GM19351 (cell line): ENCODE results near the gene KIF24.
"Not testable (repeated sequence)": the region's sequence is repeated elsewhere in the genome, so short reads cannot be mapped to it uniquely, and the experiment has no call there.

Source experiments
- ATAC-seq: cut with Tn5 transposase; IDR thresholded peaks from one replicate; pipeline ENCODE4 v1.9.1; 2021; ENCODE audit warnings: mild to moderate bottlenecking, moderate library complexity; ENCODE audit not compliant: unreplicated experiment

The KIF24 gene

DNA sequence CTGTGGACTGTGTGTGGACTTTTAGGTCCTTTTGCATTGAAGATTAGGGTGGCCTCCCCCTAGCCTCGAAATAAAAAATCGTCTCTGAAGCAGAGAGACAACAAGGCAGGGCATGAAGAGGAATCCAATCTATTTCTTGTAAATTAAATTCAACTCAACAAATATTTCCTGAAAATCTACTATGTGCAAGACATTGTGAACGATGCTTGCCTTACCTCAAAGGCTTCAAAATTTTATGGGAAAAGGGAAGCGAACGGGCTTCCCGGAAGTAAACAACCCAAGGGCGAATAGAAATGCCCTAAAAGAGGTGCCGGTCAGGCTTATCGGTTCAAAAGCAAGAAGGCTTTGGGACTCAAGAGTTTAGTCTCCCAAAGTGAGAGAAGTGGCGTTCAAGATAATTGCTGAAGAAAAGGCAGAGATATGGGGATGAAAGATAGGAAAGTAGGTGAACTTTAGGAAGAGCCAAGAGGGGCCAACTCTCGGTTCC is 525 bp downstream of the KIF24 start:
- no peak for ATAC-seq

DNA sequence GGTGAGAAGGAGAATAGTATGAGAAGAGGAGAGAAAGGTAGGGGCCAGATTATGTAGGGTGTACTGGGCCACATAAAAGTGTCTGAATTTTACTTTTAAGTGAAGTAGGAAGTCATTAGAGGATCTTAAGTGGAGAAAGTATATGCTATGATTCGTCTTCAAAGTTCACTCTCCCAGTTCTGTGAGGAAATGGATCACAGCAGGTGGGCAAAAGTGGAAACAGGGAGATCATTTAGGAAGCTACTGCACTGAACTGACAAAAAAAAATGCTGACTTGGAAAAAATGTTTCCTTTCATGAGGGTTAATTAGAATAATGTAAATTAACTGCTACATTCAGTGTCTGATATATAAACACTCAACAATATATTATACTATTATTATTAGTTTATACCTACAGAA is 2.4 kb downstream of the KIF24 start:
- no peak for ATAC-seq

DNA sequence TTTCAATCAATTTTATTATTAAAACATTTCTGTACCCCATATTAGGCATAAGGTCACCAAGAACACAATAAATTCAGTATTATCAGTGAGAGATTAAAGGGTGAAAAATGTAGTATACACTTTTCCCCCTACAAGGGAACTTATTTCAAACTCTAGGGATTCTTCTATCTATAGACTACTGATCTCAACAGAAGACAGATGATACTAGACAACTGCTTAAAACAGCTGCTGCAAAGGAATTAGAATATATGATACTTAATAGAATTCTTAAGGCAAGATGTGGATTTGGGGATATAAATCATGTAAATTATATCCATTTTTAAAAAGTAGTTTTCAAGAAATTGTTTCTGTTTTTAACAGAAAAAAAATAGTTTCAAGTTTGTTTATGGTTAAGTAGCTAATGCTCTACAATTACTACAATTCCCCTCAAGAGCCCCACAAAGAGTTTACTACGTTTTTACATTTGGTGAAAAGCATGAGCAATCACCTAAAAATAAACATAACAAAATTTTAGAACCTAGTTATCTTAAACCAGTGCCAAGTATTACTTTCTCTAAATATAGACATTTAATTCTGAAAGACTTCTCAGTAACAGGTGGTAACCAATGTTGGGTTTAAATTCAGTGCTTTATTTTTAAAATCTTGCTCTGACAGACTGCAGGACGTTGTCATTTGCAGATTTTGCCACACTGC is 6.0 kb downstream of the KIF24 start:
- no peak for ATAC-seq

DNA sequence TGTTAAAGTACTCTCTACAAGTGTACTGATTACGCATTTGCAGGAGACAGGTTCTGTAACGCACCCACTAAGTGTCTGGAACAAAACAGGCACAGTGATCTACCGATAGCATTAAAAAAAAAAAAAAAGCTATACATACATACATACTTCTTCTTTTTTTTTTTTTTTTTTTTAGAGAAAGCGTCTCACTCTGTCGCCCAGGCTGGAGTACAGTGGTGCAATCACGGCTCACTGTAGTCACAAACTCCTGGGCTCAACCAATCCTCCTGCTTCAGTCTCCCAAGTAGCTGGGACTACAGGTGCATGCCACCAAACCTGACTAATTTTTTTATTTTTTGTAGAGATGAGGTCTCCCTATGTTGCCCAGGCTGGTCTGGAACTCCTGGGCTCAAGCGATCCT is 7.6 kb downstream of the KIF24 start:
- no peak for ATAC-seq

DNA sequence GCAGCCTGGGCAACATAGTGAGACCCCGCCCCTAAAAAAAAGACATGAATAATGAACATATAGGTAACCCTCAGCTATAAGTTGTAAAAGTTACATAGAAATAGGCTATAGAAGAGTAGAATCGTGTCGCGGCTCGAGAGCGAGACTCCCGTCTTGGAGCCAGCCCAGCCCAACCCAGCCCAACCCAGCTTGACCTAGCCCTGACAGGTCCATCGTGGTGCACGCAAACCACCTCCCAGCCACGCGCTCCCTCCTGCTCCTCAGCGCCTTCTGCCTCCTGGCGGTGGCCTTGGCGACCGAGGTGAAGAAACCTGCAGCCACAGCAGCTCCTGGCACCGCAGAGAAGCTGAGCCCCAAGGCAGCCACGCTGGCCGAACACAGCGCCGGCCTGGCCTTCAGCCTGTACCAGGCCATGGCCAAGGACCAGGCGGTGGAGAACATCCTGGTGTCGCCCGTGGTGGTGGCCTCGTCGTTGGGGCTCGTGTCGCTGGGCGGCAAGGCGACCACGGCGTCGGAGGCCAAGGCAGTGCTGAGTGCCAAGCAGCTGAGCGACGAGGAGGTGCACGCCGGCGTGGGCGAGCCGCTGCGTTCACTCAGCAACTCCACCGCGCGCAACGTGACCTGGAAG is 10.8 kb downstream of the KIF24 start:
- no peak for ATAC-seq

DNA sequence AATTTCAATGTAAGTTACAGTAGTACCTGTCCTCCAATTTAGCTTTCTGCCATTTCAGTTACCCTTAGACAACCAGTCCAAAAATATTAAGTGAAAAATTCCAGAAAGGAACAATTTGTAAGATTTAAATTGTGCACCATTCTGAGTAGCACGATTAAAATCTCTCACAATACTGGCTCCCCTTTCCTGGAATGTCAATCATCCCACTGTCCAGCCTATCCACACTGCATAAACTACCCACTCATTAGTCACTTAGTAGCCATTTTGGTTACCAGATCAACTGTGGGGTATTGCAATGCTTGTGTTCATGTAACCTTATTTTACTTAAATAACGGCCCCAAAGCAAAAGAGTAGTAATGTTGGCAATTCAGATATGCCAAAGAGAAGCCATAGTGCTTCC is 11.6 kb downstream of the KIF24 start:
- no peak for ATAC-seq

DNA sequence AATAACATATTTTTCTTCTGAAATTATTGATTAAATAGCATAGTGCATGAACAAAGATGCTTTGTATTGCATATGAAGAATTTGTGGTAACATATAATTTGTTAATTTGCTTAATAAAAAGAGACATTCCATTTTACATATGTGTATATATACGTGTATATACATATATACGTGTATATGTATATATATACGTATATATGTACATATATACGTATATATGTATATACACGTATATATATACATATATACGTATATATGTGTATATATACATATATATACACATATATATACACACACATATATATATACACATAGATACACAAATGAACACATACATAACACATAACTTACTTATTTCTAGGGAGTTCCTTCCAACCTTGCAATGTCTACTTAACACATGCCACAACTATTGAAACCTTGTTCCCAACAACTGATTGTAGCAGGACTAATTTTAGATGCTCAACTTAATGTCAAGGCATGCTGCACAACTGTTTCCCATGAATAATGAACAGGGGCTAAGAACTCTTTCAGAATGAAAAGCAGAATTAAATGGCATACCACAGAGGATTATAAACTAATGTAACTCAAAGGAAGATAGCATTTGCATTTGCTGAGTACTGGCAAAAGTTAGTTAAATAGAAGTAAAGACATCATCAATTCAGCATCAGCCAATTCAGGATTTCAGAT is 17.4 kb downstream of the KIF24 start:
- no peak for ATAC-seq

DNA sequence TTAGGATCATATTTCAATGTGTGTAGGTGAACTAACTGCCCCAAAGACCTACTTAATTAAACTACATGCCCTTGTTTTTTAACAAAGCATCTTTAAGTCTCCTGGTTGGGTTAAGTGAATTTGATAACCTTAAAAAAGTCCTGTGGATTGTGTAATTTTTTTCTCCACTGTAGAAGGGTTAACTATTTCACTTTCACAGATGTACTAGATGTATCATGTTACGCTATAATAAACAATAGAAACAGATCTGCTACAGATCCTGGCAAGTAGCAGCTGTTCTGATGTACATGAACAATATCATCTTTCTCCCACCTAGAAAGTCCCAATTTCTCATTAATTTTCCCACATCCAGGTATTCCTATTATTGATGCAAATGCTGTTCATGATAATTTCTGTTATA is 18.9 kb downstream of the KIF24 start:
- ATAC-seq, result no peak

DNA sequence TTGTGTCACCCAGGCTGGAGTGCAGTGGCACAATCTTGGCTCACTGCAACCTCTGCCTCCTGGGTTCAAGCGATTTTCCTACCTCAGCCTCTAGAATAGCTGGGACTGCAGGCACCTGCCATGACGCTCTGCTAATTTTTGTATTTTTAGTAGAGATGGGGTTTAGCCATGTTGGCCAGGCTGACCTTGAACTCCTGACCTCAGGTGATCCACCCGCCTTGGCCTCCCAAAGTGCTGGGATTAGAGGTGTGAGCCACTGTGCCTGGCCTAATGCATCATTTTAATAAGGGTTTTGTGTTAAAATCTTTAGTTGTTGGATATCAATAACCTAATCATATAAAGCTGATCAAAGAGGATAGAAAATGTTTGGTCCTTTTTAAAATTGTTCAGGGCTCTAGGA is 20.8 kb downstream of the KIF24 start:
- not testable (repeated sequence) for ATAC-seq

DNA sequence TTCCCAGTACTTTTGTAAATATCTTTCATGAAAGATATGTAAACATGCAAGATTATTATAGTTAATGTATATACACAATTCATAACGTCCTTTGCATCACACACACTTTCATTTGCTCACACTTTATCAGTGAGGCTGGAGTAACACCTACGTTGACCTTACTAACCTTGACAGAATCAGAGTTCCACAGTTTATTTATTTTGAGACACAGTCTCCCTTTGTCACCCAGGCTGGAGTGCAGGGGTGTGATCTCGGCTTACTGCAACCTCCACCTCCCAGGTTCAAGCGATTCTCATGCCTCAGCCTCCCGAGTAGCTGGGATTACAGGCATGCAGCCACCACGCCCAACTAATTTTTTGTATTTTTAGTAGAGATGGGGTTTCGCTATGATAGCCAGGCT is 28.0 kb downstream of the KIF24 start:
- ATAC-seq, result not testable (repeated sequence)

DNA sequence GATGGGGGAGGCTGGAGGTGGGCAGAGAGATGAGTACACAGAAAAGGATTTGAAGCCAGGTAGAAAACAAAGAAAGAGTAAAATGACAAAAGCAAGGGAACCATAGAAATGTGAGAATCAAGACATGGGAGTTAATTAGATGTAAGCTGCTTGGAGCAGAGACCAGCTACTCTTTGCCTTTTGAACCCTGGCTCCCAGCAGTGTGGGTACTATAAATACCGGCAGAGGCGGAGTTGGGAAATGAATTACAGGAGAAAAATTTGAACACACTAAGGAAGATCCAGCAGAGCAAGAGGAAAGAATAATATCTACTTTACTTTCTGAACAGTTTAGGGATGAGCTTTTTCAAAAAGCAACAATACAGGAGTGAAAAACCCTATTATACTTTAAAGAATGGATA is 36.5 kb downstream of the KIF24 start:
- no peak for ATAC-seq

DNA sequence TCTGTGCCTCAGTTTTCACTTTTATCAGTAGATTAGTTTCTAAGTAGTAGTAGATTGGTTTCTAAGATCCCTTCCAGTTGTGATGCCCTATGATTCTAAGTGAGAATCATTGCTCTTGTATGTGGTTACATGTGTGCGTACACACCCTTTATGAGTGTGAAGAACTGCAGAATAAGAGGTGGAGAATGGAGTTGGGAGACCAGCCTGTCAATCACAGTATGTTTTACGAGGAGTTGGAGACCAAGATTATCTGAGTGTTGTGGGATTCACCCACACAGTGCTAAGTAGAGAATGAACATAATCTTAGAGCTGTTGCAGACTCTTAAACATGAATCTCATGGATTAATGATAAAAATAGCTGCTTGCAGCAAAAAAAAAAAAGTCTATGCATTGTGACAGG is 37.6 kb downstream of the KIF24 start:
- ATAC-seq, result no peak

DNA sequence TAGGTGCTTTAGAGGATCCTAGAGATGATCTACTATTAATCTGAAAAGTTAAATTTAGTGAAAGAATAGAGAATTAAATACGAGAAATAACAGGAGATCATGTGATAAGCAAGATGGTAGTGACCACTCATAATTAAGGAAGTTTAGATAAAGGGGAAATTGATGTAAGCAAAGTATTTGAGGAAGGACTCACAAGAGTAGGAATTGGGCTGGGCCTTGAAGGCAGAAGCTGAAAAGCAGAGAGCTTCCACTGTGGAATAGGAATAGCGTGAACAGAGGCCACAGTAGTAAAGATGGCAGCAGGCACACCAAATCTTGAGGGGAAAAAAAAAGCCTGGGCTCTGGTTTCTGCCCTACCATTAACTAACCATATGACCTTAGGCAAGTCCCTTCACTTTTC is 38.0 kb downstream of the KIF24 start:
- ATAC-seq, result no peak

DNA sequence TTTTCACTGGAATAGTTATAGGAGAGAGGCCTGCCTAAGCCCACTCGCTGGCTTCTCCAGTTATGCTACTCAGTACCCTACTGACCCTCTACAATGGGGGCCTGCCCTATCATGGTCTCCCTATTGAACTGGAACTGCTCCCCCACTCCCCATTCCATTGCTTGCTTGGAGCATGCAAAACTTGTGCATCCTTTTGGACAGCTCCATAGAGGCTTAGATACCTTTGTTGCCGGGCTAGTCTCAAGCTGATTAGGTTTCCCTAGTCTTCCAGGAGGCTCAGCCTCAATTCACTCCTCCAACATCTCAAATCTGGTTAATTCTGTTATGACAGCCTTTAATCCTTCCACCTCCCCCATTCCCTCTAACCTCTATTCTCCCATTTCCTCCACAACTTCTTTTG is 39.9 kb downstream of the KIF24 start:
- ATAC-seq, result no peak

DNA sequence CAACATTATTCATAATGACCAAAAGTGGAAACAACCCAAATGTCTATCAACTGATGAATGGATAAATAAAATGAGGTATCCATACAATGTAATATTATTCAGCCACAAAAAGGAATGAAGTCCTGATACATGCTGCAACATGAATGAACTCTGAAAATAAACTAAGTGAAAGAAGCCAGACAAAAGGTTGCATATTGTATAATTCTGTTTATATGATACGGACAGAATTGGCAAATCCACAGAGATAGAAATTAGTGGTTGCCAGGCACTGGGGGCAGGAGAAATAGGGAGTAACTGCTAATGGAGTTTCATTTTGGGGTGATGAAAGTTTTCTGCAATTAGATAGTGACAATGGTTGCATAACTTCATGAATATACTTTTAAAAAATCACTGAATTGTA is 47.0 kb downstream of the KIF24 start:
- no peak for ATAC-seq

DNA sequence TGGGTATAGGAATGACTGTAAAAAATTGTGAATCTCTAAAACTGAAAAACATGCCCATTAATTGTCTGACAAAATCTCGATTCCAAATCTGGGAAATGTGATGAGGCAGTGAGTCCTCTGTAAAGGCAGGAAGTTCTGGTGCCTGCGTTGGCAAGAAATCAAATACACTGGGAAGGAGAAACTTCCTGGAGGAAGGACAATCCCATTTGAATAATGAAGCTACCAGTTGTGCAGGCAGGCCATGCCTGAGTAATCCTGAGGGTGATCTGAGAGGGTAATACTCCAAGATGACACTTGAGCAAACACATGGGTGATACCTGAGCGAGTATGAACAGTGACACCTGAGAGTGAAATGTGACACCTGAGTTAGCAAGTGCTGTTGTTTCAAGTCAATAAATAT is 49.7 kb downstream of the KIF24 start:
- ATAC-seq, result no peak
